ENCODE results near the gene TMEM165.
"Not testable (repeated sequence)": the region's sequence is repeated elsewhere in the genome, so short reads cannot be mapped to it uniquely, and the experiment has no call there.

- not testable (repeated sequence) for TF ChIP-seq CTCF, POLR2A, POLR2AphosphoS5, EP300 (IDR thresholded peaks at IDR 0.05)
These were observed 44.9 kb upstream of the TMEM165 start for GRCh38 chr4:55350870-55351269.
